K562 (cell line): Measurements from ENCODE around the gene RHBG. TPM values are rescaled to one million over a fixed set of nuclear protein-coding genes. Genes with fewer than 3 reads are reported as not detected.

ENCODE experiments used
- ATAC-seq: fragments of 200-7000 bp; cut with Tn5 transposase; 3 replicates; pipeline ENCODE4 v1.9.1; 2020; ENCODE audit warnings: moderate library complexity
- BruUV-seq: library from RNA; stranded (reverse); fragments of 400-500 nt; replicated peaks from 2 replicates; lab custom pipeline; 2021; lab: Mats Ljungman, UMichigan
- CTCF ChIA-PET: fragments of 300-600 bp; formaldehyde crosslinking; extraction: SDS; loops from one replicate; lab custom pipeline; 2021; ENCODE audit warnings: low intra/inter-chr PET ratio; lab: Yijun Ruan, JAX
- POLR2A ChIA-PET: fragments of 300-600, 350-650 bp; sonication (Branson Sonifier 250); formaldehyde crosslinking; extraction: SDS; loops from one replicate; lab custom pipeline; 2021; ENCODE audit warnings: antibody characterized with exemption, inconsistent platforms; lab: Yijun Ruan, JAX
- DNase-seq, 4 experiments: peaks; one replicate each; pipeline versions ENCODE4 v3.0.0 to v3.0.0-alpha.2; 2011 to 2018; ENCODE audit warnings: low spot score in 3 of 4, mixed read lengths in 3 of 4; ENCODE audit errors: extremely low read depth in 1 of 4
- FAIRE-seq: peaks from 2 replicates; lab custom pipeline; 2011; peaks lifted over from hg19 to GRCh38; lab: Jason Lieb, UNC
- H2AFZ ChIP-seq: 2 replicates; pipeline ENCODE4 v1.6.0; 2011; ENCODE audit warnings: low read depth, low read length, control low read depth, inconsistent platforms
- H3K27ac ChIP-seq: fragments of 200-600 bp; 3 replicates; pipeline ENCODE4 v1.8.0; 2011; ENCODE audit warnings: low read depth, mild to moderate bottlenecking, control low read depth, inconsistent platforms, low read length, moderate library complexity, mixed read lengths; ENCODE audit errors: extremely low read depth
- H3K27me3 ChIP-seq, 2 experiments: fragments of 300-600 bp in 1 of 2; 2 replicates in 1 of 2; 3 replicates in 1 of 2; pipeline versions ENCODE4 v1.6.0 to v1.8.0; 2011; ENCODE audit warnings: inconsistent platforms in 2 of 2, low read length in 2 of 2, mild to moderate bottlenecking in 1 of 2, mixed read lengths in 1 of 2, moderate library complexity in 1 of 2; ENCODE audit not compliant: control insufficient read depth in 2 of 2, insufficient read depth in 2 of 2
- H3K36me3 ChIP-seq: fragments of 300-600 bp; 3 replicates; pipeline ENCODE4 v1.8.0; 2011; ENCODE audit warnings: mild to moderate bottlenecking, low read length, inconsistent platforms; ENCODE audit not compliant: control insufficient read depth, insufficient read depth
- H3K4me1 ChIP-seq, 2 experiments: fragments of 200-600 bp in 1 of 2; replicated peaks in 1 of 2; 2 replicates in 1 of 2; 3 replicates in 1 of 2; pipeline versions ENCODE4 v1.5.1 to v1.8.0; 2011; ENCODE audit warnings: inconsistent platforms in 2 of 2, low read length in 2 of 2, mild to moderate bottlenecking in 1 of 2, mixed read lengths in 1 of 2, moderate library complexity in 1 of 2; ENCODE audit not compliant: control insufficient read depth in 2 of 2, insufficient read depth in 2 of 2
- H3K4me2 ChIP-seq: 2 replicates; pipeline ENCODE4 v1.6.1; 2011; ENCODE audit warnings: low read length, control low read depth, inconsistent platforms, mixed read lengths; ENCODE audit not compliant: insufficient read depth
- H3K4me3 ChIP-seq: fragments of 200-600 bp; sonication (generic), shearing (Covaris generic); 2 replicates; pipeline ENCODE4 v1.5.1; 2016; ENCODE audit warnings: control low read depth, inconsistent platforms
- H3K79me2 ChIP-seq: fragments of 200-600 bp; 3 replicates; pipeline ENCODE4 v1.8.0; 2011; ENCODE audit warnings: low read length, inconsistent platforms; ENCODE audit not compliant: control insufficient read depth, insufficient read depth
- H3K9ac ChIP-seq, 2 experiments: 2 replicates each; pipeline versions ENCODE4 v1.6.0 to v1.6.1; 2011; ENCODE audit warnings: low read depth in 2 of 2, low read length in 2 of 2, control low read depth in 1 of 2, inconsistent platforms in 1 of 2, mild to moderate bottlenecking in 1 of 2, mixed read lengths in 1 of 2; ENCODE audit not compliant: insufficient read depth in 1 of 2
- H3K9me1 ChIP-seq: one replicate; pipeline ENCODE4 v1.6.0; 2011; ENCODE audit warnings: inconsistent platforms, mild to moderate bottlenecking, low read length, moderate library complexity; ENCODE audit not compliant: control insufficient read depth, insufficient read depth
- H3K9me3 ChIP-seq: replicated peaks from 2 replicates; pipeline ENCODE4 v1.5.1; 2011; ENCODE audit warnings: low read depth, low read length, inconsistent platforms; ENCODE audit not compliant: control insufficient read depth, insufficient read depth
- H4K20me1 ChIP-seq: replicated peaks from 2 replicates; pipeline ENCODE4 v1.6.1; 2011; ENCODE audit warnings: low read length, inconsistent platforms, mixed read lengths; ENCODE audit not compliant: control insufficient read depth, insufficient read depth
- BCLAF1 ChIP-seq, 2 experiments: fragments of 450-650 bp in 1 of 2; IDR thresholded peaks; 2 replicates each; pipeline ENCODE4 v1.6.1; 2011 to 2017; ENCODE audit warnings: low read depth in 2 of 2, antibody characterized with exemption in 1 of 2, borderline replicate concordance in 1 of 2, low read length in 1 of 2, mild to moderate bottlenecking in 1 of 2, mixed read lengths in 1 of 2; ENCODE audit not compliant: control insufficient read depth in 1 of 2
- CAMTA2 ChIP-seq: fragments of 250-450 bp; sonication (Bioruptor Pico); conservative IDR thresholded peaks from 2 replicates; pipeline ENCODE4 v1.5.1; 2022
- CREBBP ChIP-seq: IDR thresholded peaks from one replicate; pipeline ENCODE4 v1.6.1; 2012; ENCODE audit warnings: low read depth, mild to moderate bottlenecking, control low read depth, inconsistent platforms, low read length
- FOXO4 ChIP-seq: fragments of 450-650 bp; formaldehyde crosslinking; IDR thresholded peaks from 2 replicates; pipeline ENCODE4 v1.4.0; 2020; ENCODE audit warnings: mild to moderate bottlenecking, moderate library complexity
- GTF2E2 ChIP-seq: fragments of 200-800 bp; sonication (Bioruptor generic); IDR thresholded peaks from 2 replicates; pipeline ENCODE4 v1.6.1; 2016; ENCODE audit warnings: missing genetic modification characterization, missing compliant biosample characterization
- LCOR ChIP-seq: sonication (generic); formaldehyde crosslinking; IDR thresholded peaks from 2 replicates; pipeline ENCODE4 v1.8.0; 2022; ENCODE audit warnings: mild to moderate bottlenecking, missing genetic modification reagents
- NRF1 ChIP-seq, 2 experiments: fragments of 450-650 bp; IDR thresholded peaks in 1 of 2; conservative IDR thresholded peaks in 1 of 2; 2 replicates each; pipeline ENCODE4 v1.6.1; 2014; ENCODE audit warnings: mild to moderate bottlenecking in 2 of 2
- PHB2 ChIP-seq: fragments of 450-650 bp; IDR thresholded peaks from 2 replicates; pipeline ENCODE4 v1.6.1; 2017; ENCODE audit warnings: low read depth
- SREBF1 ChIP-seq: fragments of 150-350 bp; IDR thresholded peaks from 2 replicates; pipeline ENCODE4 v1.6.1; 2014; ENCODE audit warnings: antibody characterized with exemption, low read depth, low read length, borderline replicate concordance
- ZKSCAN3 ChIP-seq: fragments of 250-450 bp; sonication (Bioruptor Pico); IDR thresholded peaks from 2 replicates; pipeline ENCODE4 v1.4.0; 2020
- ZNF408 ChIP-seq: fragments of 250-450 bp; sonication (Bioruptor Pico); IDR thresholded peaks from 2 replicates; pipeline ENCODE4 v1.4.0; 2020; ENCODE audit warnings: low read depth, mild to moderate bottlenecking, moderate library complexity
- WGBS: fragments of 100-300 bp; shearing (Covaris generic); methylation state at CpG from one replicate; pipeline ENCODE4 v1.1.6; 2016; ENCODE audit warnings: low coverage, mixed read lengths; ENCODE audit not compliant: insufficient coverage; ENCODE audit errors: missing lambda C conversion rate; 5-methylcytosine and 5-hydroxymethylcytosine counted together
- in situ Hi-C: fragments of 300-500 bp; cut with MboI; formaldehyde crosslinking; loops from 4 replicates; pipeline ENCODE4 v1.15.0; 2018; ENCODE audit warnings: inconsistent platforms, mixed read lengths
- intact Hi-C: fragments of 100-400 bp; cut with micrococcal nuclease; formaldehyde crosslinking; loops from 2 replicates; pipeline ENCODE4 v1.14.2; 2022
- polyA plus RNA-seq, 8 experiments: library from polyadenylated mRNA; depleted of rRNA in 4 of 8; stranded (reverse) in 5 of 8; unstranded in 3 of 8; fragments of >200 nt; fragmentation: Nextera tagmentation in 2 of 8; fragmentation: Illumina TruSeq in 1 of 8; extraction: Ambion mirVana in 2 of 8; extraction: Trizol in 1 of 8; gene quantifications; 2 replicates each; pipeline versions ENCODE4 v1.2.1 to v1.2.3, GENCODE V29; 2011 to 2014; ENCODE audit warnings: inconsistent platforms in 1 of 8, missing spikeins in 1 of 8
- total RNA-seq, 7 experiments: library from RNA; depleted of rRNA in 6 of 7; stranded (reverse); fragments of >200 nt in 6 of 7; fragmentation: Illumina TruSeq in 2 of 7; extraction: Trizol in 2 of 7; gene quantifications; 2 replicates each; pipeline versions ENCODE4 v1.2.1 to v1.2.3, GENCODE V29; 2011 to 2021; ENCODE audit warnings: low replicate concordance in 1 of 7

The RHBG gene
- total and polyA plus RNA-seq, 9 of the 15 experiments (the other 6 are each of a cell fraction or from before 2014, with no cell fraction given), result not detected

DNA sequence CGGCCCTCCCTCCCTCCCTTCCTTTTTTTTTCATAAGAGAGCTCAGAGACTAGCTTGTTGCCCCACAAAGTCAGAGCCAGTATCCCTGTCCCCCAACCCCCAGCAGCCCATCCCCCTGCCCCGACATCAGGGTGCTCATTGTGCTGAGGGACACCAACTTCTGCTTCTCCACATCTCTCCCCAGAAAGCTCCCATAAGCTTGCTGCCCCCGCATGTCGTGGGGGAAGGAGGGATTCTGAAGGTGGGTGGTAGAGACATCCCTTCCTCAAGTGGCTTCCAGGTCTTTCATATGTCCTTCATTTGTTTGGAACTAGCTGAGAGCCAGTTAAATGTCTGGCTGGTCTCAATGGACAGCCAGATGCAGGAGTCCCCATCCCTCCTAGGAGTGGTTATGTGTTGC lies 41.2 kb downstream of the RHBG start:
- H3K27ac ChIP-seq, result no peak overlapping the region
- H3K36me3 ChIP-seq, result no peaks in the 10 kb centered on the region
- no peak overlapping the region for H3K4me2 ChIP-seq
- H3K9ac ChIP-seq, result no peak overlapping the region
- no peaks in the 10 kb centered on the region for H3K9me3 ChIP-seq
- peaks cover 17 to 42% of the 10 kb centered on the region in 2 experiments; a peak in 4 of 5 replicates for H3K27me3 ChIP-seq
- ChIA-PET CTCF (no interaction called here), POLR2A (interaction anchor here (0.7 to 1.1 kb wide), 3 partner anchors 10 to 32 kb away, joined by 3 to 4 read pairs (median 3); no protein-coding TSS in a partner anchor)
- no peak for ATAC-seq
- WGBS, result 2% methylated on average over 3 of the region's 4 CpGs
- in situ Hi-C loops (no loop called here), intact Hi-C loops (no loop called here)
- H3K4me1 ChIP-seq, result no peaks in the 10 kb centered on the region; a peak in 1 of 5 replicates
- no peak for FAIRE-seq
- BruUV-seq, result no TSS peak
- no peaks in the 10 kb centered on the region for H3K79me2 ChIP-seq
- H3K4me3 ChIP-seq, result no peak overlapping the region
- H2AFZ ChIP-seq, result no peak overlapping the region
- no peak for DNase-seq
- no peak for TF ChIP-seq BCLAF1 (IDR thresholded peaks at IDR 0.05; ENCODE audit: borderline replicate concordance in 1 of 2, control insufficient read depth in 1 of 2, low read depth in 2 of 2, low read length in 1 of 2)
- TF ChIP-seq ZKSCAN3, result no peak
- no peak for TF ChIP-seq FOXO4 (CRISPR knock-in tag)
- no peak for TF ChIP-seq PHB2
- TF ChIP-seq ZNF408 (CRISPR knock-in tag), result no peak
- TF ChIP-seq CAMTA2 (CRISPR knock-in tag), result no peak
- no peak for TF ChIP-seq GTF2E2 (tag)
- no peak for TF ChIP-seq NRF1 (conservative IDR thresholded peaks at IDR 0.05 in 1 of 2, IDR thresholded peaks at IDR 0.05 in 1 of 2)
- no peak for TF ChIP-seq LCOR (CRISPR knock-in tag)
- no peak for TF ChIP-seq SREBF1
- TF ChIP-seq CREBBP, result no peak
- TF ChIP-seq, all 486 proteins: peak for 0
- peaks cover 5% of the 10 kb centered on the region for H3K9me1 ChIP-seq
- H4K20me1 ChIP-seq, result peaks cover 15% of the 10 kb centered on the region
